ENCODE data around the gene ZNRF3. TPM values are rescaled to one million over a fixed set of nuclear protein-coding genes. Genes with fewer than 3 reads are reported as not detected.

The ZNRF3 gene
- total RNA-seq, 4 donors from 2014 or later: 6.1 to 23.2 (median 12.0) TPM

- no peak overlapping the region for H3K4me3 ChIP-seq
- DNase-seq: peak in 1 of 2 donors; percentile 28
- TF ChIP-seq CTCF (IDR thresholded peaks at IDR 0.05) (no peak), POLR2A (IDR thresholded peaks at IDR 0.05) (no peak)
- H3K27ac ChIP-seq: no peak overlapping the region
- H3K4me1 ChIP-seq: no peaks in the 10 kb centered on the region
- intact Hi-C loops (cut with DNase I; ENCODE audit: low total_unique reads): no loop called here
- H3K27me3 ChIP-seq: no peaks in the 10 kb centered on the region
- no peaks in the 10 kb centered on the region for H3K36me3 ChIP-seq
- H3K9me3 ChIP-seq: no peaks in the 10 kb centered on the region
Observed at GRCh38 chr22:28923826-28924732, 40.7 kb downstream of the ZNRF3 start.

- TF ChIP-seq CTCF (IDR thresholded peaks at IDR 0.05): no peak
- TF ChIP-seq POLR2A (IDR thresholded peaks at IDR 0.05): no peak
- Histone ChIP-seq H3K9me3 (no peaks in the 10 kb centered on the region), H3K4me3 (no peak overlapping the region), H3K27ac (no peak overlapping the region), H3K4me1 (no peaks in the 10 kb centered on the region), H3K27me3 (no peaks in the 10 kb centered on the region), H3K36me3 (no peaks in the 10 kb centered on the region)
- intact Hi-C loops (cut with DNase I; ENCODE audit: low total_unique reads): no loop called here
- no peak for DNase-seq
Observed at GRCh38 chr22:28925916-28926315, 42.5 kb downstream of the ZNRF3 start.

DNA sequence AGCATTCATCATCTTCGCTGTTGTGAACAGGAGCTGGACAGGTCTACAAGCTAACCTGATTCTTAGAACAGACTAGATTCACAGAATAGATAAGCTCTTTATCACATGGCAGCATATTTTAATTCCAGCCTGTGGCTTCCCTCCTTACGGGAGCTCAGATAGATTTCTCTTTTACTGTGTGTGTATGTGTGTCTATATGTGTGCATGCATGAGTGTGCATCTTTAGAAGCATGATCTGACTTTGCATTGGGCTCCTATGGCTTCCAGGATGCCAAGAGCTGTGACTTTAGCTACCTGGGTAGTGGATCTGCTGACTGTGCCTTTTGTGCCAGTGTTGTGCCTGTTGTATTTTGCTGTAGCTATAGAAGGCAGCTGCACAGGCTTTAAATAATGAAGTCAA lies 44.3 kb downstream of the ZNRF3 start:
- intact Hi-C loops (cut with DNase I; ENCODE audit: low total_unique reads): no loop called here

DNA sequence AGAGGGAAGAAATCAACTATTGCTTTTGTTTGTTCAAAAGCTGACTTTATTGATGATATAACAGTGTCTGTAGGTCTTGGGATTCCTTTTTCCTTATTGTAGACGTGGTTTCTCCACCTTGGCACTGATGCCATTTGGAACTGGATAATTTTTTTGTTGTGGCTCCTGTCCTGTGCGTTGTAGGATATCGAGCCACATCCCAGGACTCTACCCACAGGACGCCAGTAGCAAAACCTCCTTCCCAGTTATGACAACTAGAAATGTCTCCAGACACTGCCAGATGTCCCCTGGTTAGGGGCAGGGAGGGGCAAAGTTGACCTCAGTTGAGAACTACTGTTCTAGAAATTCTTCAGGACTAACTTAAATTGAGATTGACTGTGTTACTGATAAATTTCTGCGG lies 45.8 kb downstream of the ZNRF3 start:
- TF ChIP-seq POLR2A (IDR thresholded peaks at IDR 0.05) (no peak), CTCF (IDR thresholded peaks at IDR 0.05) (no peak)
- no peaks in the 10 kb centered on the region for H3K36me3 ChIP-seq
- intact Hi-C loops (cut with DNase I; ENCODE audit: low total_unique reads): no loop called here

More for the DNA sequence above, 44.3 kb downstream of the ZNRF3 start:
- H3K4me1 ChIP-seq: no peaks in the 10 kb centered on the region
- no peak overlapping the region for H3K4me3 ChIP-seq
- H3K36me3 ChIP-seq: no peaks in the 10 kb centered on the region
- DNase-seq: no peak
- TF ChIP-seq CTCF (IDR thresholded peaks at IDR 0.05) (no peak), POLR2A (IDR thresholded peaks at IDR 0.05) (no peak)
- H3K27me3 ChIP-seq: no peaks in the 10 kb centered on the region
- H3K9me3 ChIP-seq: no peaks in the 10 kb centered on the region
- no peak overlapping the region for H3K27ac ChIP-seq

GRCh38 chr22:28930357-28931007 lies 47.1 kb downstream of the ZNRF3 start:
- TF ChIP-seq POLR2A (IDR thresholded peaks at IDR 0.05) (no peak), CTCF (IDR thresholded peaks at IDR 0.05) (no peak)
- Histone ChIP-seq H3K4me3 (no peak overlapping the region), H3K9me3 (no peaks in the 10 kb centered on the region), H3K27ac (no peak overlapping the region), H3K4me1 (no peaks in the 10 kb centered on the region), H3K27me3 (no peaks in the 10 kb centered on the region), H3K36me3 (no peaks in the 10 kb centered on the region)
- no peak for DNase-seq
- intact Hi-C loops (cut with DNase I; ENCODE audit: low total_unique reads): no loop called here

More for the DNA sequence above, 45.8 kb downstream of the ZNRF3 start:
- H3K4me1 ChIP-seq: no peaks in the 10 kb centered on the region
- no peak overlapping the region for H3K27ac ChIP-seq
- H3K9me3 ChIP-seq: no peaks in the 10 kb centered on the region
- DNase-seq: no peak
- no peaks in the 10 kb centered on the region for H3K27me3 ChIP-seq
- H3K4me3 ChIP-seq: no peak overlapping the region

All from uterus (tissue), 4 donors.